ENCODE data around the gene CPSF6. TPM values are rescaled to one million over a fixed set of nuclear protein-coding genes. Genes with fewer than 3 reads are reported as not detected.

The CPSF6 gene
- total and polyA plus RNA-seq, 2 of the 4 experiments (the other 2 are of a cell fraction) = 9.1 to 39.3 TPM

GRCh38 chr12:69272511-69272910 is 33.1 kb downstream of the CPSF6 start:
- no peak overlapping the region for H2AK5ac ChIP-seq (ENCODE audit: low read depth, low read length)
- H4K20me1 ChIP-seq (ENCODE audit: insufficient read depth, low read length) = no peaks in the 10 kb centered on the region
- H3K79me1 ChIP-seq (ENCODE audit: low read depth in 1 of 2, low read length in 2 of 2) = peaks cover 6 to 11% of the 10 kb centered on the region in 2 experiments; a peak in 3 of 4 replicates
- in situ Hi-C loops (cut with MboI; ENCODE audit: low sequenced_read_pairs) = no loop called here
- H3K9ac ChIP-seq (ENCODE audit: low read depth, low read length) = no peak overlapping the region
- no peaks in the 10 kb centered on the region for H3K27me3 ChIP-seq (ENCODE audit: control insufficient read depth, insufficient read depth, low read length)
- H3K4me2 ChIP-seq (ENCODE audit: low read depth, low read length) = no peak overlapping the region
- H3K4me3 ChIP-seq (ENCODE audit: insufficient read depth, low read depth, low read length) = no peak overlapping the region
- ChIA-PET CTCF (interaction anchor here (0.6 kb wide), 1 partner anchor 1453 kb away, joined by 4 read pairs; no protein-coding TSS in a partner anchor), POLR2A (ENCODE audit: unreplicated experiment) (no interaction called here)
- H3K23ac ChIP-seq (ENCODE audit: low read depth, low read length) = no peak overlapping the region
- no peaks in the 10 kb centered on the region for H3K9me3 ChIP-seq (ENCODE audit: control insufficient read depth, insufficient read depth, low read length)
- intact Hi-C loops (cut with micrococcal nuclease) = no loop called here
- no peak overlapping the region for H2BK5ac ChIP-seq (ENCODE audit: low read depth, low read length, poor library complexity, severe bottlenecking)
- WGBS, 2 experiments (ENCODE audit: extremely low coverage in 2 of 2, insufficient read length in 1 of 2) = no CpG with 5 or more reads among the region's 5 CpGs
- peaks cover 2% of the 10 kb centered on the region; the same call in 1 of the 2 replicates for H3K36me3 ChIP-seq (ENCODE audit: control insufficient read depth, insufficient read depth, low read length)
- no peak overlapping the region for H3K56ac ChIP-seq (ENCODE audit: extremely low read depth, insufficient read depth, low read length)
- no TSS peak for BruUV-seq (replicated peaks)
- no peak overlapping the region for H2AK9ac ChIP-seq (replicated peaks; ENCODE audit: low read depth, low read length, poor library complexity)
- H3K9me1 ChIP-seq (ENCODE audit: insufficient read depth, low read length) = 0 out of 2 replicates have a peak, but pooled peaks cover 2% of the 10 kb centered on the region
- H3K14ac ChIP-seq (replicated peaks; ENCODE audit: low read depth, low read length) = no peak overlapping the region
- no peak overlapping the region for H4K91ac ChIP-seq (ENCODE audit: insufficient read depth, low read depth, low read length)
- H4K8ac ChIP-seq (ENCODE audit: low read depth in 2 of 2, low read length in 2 of 2) = no peak overlapping the region
- TF ChIP-seq RAD21 (IDR thresholded peaks at IDR 0.05; ENCODE audit: low read length) (no peak), MXI1 (IDR thresholded peaks at IDR 0.05; ENCODE audit: borderline replicate concordance, low read depth, low read length) (no peak), ELK1 (IDR thresholded peaks at IDR 0.05; ENCODE audit: borderline replicate concordance, low read depth, low read length) (no peak), BHLHE40 (IDR thresholded peaks at IDR 0.05; ENCODE audit: low read depth, low read length) (no peak), POLR2A (IDR thresholded peaks at IDR 0.05; ENCODE audit: low read depth, low read length) (no peak), MAFK (IDR thresholded peaks at IDR 0.05; ENCODE audit: low read depth, low read length) (no peak), MAZ (IDR thresholded peaks at IDR 0.05; ENCODE audit: borderline replicate concordance, low read depth, low read length) (no peak), RFX5 (IDR thresholded peaks at IDR 0.05; ENCODE audit: low read depth, low read length) (no peak), CHD1 (IDR thresholded peaks at IDR 0.05; ENCODE audit: low read depth, low read length) (no peak)
- no peak overlapping the region for H3K27ac ChIP-seq (ENCODE audit: insufficient read depth, low read length)
- no peak overlapping the region for H4K5ac ChIP-seq (ENCODE audit: low read depth, low read length)
- H2BK15ac ChIP-seq (ENCODE audit: low read depth, low read length) = no peak overlapping the region
- no peaks in the 10 kb centered on the region for H3K4me1 ChIP-seq (ENCODE audit: control insufficient read depth, insufficient read depth, low read length)
- dilution Hi-C loops (cut with HindIII; ENCODE audit: low sequenced_read_pairs, unreplicated experiment) = no loop called here
- H2BK120ac ChIP-seq (ENCODE audit: low read depth, low read length) = no peak overlapping the region
- no peak overlapping the region for H2BK20ac ChIP-seq (ENCODE audit: low read depth, low read length)
- DNase-seq = no peak
- no peak for ATAC-seq (ENCODE audit: low read depth)
- H3K4ac ChIP-seq (ENCODE audit: low read depth, low read length) = no peak overlapping the region
- no peak overlapping the region for H2AFZ ChIP-seq (replicated peaks; ENCODE audit: low read length, poor library complexity)
- H3K18ac ChIP-seq (ENCODE audit: low read depth, low read length) = no peak overlapping the region

Measured in IMR-90 (cell line).